NCI-H128 (cell line): ENCODE measurements around the gene PLEKHA7.
"Not testable (repeated sequence)": the region's sequence is repeated elsewhere in the genome, so short reads cannot be mapped to it uniquely, and the experiment has no call there.

ENCODE experiments used
- DNase-seq: peaks from one replicate; lab custom pipeline; 2025; ENCODE audit not compliant: unreplicated experiment; lab: John Stamatoyannopoulos, UW

PLEKHA7 gene

DNA sequence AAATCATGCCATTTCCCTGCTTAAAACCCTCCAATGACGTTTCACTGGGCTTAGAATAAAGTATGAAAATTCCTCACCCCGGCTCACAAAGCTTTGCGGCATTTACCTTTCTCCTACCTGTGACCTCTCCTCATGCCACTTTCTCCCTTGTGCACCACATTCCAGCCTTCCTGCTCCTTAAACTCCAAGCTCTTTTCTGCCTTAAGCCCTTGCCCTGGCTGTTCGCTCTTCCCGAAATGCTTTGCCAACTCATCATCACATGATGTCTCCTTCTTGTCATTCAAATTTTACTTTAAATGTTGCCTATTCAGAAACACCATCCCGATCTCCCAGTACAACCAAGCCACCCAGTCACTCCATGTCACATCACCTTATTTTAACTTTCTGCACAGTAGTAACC, 2.0 kb downstream of the PLEKHA7 start:
- DNase-seq: no peak

DNA sequence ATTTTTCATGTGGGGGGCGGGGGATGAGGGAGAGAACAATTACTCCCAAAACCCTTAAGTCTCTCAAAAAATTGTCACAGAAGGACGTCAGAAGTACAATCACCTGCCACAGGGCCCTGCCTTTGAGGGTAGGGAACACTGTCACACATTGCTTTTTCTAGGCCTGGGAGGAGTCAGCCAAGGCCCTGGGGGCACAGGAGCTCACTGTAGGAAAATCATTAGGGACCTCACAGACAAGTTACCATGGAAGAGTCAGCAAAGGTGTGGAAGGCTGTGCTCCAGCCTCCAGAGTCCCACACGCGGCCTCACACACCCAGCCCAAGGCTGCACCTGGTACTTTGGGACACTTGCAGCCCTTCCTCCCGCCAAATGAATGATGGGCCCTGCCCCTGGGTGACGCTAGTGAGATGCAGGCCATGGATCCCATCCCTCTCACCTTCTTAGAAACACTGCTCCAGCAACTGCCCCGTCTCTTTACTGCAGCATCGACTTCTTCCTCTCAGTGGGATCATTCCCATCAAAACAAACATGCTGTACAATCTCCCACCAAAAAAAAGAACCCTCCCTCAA, 3.3 kb downstream of the PLEKHA7 start:
- no peak for DNase-seq

DNA sequence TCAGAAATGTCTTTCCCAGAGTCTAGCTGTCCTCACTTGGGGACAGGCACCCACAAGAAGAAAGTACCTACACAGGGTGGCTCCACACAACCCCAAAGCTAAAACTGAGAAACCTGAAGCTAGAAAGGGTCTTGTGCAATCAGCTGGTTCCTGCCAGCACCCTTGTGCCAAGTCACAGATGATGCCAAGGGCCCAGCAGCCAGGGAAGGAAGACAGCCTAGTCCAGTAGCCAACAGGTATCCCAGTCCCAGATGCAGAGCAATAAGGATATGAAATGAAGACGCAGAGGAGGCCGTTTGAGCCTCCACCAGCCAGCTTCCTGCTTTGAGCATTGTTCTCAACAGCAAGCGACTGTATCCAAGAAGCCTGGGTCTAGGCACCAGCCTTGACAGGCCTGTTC, 6.1 kb downstream of the PLEKHA7 start:
- DNase-seq: no peak

DNA sequence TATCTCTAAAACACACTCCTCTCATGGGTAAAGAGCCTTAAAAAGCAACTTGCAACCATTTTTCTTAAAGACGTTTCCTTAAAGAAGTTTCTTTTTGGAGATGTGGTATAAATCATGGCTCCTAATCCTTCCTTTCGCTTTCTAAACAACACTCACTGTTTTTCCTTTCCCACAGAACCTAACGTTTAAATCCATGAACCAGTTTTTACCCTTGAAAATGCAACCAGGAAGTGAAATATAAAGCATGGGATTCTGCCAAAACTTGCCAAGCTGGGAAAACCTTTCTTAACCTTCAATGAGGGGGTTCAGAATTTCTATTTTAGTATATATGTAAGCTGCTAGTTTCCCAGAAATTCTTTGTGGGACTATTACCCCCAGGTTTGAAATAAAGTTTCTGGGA, 8.6 kb downstream of the PLEKHA7 start:
- no peak for DNase-seq

DNA sequence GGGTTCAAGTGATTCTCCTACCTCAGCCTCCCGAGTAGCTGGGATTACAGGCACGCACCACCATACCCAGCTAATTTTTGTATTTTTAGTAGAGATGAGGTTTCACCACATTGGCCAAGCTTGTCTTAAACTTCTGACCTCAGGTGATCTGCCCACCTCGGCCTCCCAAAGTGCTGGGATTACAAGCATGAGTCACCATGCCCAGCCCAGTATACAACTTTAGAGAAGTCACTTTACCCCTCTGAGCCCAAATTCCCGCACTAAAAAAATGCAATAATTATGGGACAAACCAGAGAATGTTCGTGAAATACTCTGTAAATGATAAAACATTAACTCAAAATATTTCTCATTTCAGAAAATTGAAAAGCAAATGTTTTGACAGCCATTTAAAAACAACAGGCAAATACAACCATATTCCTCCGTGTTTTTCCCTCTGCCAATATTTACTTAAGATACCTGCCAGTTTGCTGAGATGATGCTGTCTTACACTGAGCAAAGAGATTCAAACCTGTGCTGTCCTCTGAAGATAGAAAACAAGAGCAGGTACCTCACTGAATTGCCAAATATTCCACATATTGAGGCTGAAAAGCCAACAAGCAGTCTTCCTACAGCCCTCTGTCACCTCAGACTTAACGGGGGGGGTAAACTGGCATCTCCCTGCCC, 9.6 kb downstream of the PLEKHA7 start:
- DNase-seq: no peak

DNA sequence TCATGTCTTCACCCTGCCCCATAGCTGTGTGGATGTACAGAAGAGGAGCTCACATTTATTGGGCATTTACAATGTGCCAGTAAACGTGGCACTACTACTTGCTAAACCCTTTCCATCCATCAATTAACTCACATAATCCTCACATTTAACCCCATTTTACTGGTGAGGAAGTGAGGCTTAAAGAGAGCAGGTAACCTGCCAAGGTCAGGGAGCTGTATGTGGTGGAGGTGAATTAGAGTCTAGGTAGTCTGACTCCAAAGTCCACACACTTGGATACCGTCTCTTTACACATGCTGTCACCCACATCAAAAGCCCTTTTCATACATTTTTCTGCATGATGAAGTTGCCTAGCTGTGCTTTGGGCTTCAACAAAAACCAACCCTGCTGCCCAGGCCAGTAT, 10.8 kb downstream of the PLEKHA7 start:
- DNase-seq: no peak

DNA sequence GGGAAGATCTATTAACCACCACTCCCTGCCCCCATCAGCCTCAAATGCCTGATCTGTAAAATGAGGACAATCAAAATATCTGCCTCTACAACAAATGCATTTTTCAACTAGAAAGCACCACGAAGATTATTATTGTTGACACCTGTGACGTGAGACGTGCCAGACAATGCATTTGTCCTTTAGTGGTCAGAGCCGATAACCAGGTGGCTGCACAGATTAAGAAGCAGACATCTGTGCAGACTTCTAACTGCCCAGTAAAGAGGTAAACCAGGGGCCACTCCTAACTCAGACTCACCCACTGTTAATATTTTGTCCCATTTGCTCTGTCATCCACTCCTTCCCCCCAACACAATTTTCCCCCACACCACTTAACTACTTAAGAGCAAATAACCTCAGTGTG, 11.7 kb downstream of the PLEKHA7 start:
- no peak for DNase-seq

DNA sequence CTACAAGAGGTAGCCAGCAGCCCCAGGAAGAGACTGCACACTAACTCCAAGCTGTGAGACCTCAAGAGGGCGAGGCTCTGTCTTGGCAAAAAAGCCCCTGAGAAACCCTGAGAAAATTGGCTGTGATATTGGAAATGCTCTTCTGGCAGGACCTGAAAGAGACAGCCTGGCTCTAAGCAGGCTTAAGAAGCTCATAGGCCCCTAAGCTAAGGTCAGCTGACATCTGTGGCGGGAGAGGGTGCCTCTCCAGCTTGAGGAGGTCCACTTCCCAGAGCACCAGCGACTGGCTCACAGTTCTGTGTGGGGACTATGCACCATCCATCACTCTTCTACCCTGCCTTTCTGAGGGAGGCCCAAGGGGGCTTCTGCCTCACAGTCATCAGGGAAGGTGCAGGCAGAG, 12.4 kb downstream of the PLEKHA7 start:
- DNase-seq: no peak

DNA sequence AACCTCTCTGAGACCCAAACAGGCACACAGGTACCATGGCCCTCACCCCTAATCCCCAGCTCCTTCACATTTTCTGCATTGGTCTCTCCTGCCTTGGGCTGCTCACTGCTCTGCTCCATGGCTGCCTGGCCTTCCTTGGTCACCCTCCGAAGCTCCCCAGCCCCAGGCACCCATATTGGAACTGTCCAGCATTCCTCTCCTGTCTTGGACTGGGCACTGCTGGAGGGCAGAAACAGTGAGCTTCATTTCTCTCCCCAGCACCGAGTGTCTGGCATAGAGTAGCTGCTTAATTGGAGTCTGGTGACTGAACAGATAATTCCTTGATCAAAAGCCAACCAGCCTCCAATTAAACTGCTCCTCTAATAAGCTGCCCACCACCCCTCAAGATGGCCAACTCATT, 13.2 kb downstream of the PLEKHA7 start:
- DNase-seq: no peak

DNA sequence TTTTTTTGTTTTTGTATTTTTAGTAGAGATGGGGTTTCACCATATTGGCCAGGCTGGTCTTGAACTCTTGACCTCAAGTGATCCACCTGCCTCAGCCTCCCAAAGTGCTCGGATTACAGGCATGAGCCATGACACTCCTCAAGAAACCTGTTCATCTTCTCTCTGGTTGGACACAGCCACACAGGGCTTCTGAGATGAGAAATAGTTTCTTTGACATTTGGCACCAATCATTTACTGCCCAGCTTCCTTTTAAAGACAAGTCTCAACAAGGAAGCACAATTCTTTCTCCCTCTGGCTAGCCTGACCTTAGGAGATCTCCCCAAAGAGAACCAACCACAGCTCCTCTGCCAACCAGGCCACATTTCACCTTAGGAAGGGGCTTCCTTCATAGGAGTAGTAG, 14.0 kb downstream of the PLEKHA7 start:
- not testable (repeated sequence) for DNase-seq

DNA sequence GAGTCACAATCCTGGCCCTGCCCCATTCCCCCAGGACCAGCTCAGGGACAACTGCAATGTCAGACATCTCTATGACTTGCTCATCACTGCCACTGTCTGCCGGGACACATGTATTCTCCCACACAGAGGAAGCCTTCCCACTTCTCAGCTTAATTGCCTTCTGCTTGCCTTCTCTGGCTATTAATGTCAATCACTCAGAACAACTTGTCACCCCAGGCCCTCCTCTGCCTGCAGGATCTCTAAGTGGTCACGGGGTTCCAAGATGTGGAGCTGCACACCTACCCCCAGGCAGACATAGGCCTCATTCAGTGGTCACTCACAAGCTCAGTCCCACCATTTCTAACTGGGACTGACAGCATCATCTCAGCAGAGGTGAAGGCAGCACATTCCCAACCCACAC, 15.1 kb downstream of the PLEKHA7 start:
- no peak for DNase-seq

DNA sequence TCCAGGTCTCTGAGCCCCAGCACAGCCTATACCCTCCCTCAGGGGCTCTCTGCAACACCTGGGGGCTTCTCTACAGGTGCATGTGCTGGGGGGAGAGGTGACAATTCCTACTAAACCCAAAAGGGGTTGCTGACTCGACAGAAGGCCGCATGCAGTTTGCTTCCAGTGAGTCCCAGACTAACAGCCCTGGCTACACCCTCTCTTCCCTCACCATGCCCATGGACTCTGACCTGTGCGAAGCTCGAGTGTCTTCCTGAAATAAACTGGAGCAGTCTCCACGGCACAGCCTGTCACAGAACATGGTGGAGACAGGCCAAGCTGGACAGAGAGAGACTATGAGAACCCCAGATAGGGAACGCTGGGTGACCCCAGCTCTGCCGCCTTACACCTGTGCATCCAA, 16.6 kb downstream of the PLEKHA7 start:
- no peak for DNase-seq

DNA sequence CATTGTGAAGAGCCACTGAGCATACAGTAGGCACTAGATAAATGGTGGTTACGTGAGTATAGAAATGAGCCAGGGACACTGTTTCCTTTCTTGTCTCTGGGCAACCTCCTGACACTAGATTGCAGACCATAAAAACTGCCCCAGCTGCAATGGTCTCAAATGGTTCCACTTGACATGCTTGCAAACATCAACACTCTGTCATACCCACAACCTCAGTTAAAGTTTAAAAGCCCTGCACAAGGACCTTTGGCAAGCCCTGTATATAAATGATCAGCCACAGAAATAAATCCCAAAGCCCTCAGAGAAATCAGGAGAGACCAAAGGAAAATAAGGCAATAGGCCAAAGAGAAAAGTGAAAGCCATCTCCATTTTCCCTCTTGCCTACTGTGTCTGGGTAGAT, 20.7 kb downstream of the PLEKHA7 start:
- no peak for DNase-seq

DNA sequence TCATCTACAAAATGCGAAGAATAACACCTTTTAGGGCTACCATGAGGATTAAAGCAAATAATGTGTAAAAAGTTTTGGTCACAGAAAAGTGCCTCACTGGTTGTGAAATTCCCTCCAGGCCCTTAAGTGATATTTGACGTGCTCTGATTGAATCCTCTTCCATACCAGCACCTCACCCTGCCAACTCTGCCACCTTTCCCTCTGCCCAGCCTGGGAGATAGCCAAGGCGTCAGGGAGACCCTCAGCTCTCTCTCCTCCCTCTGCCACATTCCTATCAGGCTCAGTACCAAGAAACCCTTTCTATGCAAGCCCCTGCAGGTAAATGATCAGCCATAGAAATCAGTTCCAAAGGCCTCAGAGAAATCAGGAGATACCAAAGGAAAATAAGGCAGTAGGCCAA, 21.4 kb downstream of the PLEKHA7 start:
- no peak for DNase-seq

DNA sequence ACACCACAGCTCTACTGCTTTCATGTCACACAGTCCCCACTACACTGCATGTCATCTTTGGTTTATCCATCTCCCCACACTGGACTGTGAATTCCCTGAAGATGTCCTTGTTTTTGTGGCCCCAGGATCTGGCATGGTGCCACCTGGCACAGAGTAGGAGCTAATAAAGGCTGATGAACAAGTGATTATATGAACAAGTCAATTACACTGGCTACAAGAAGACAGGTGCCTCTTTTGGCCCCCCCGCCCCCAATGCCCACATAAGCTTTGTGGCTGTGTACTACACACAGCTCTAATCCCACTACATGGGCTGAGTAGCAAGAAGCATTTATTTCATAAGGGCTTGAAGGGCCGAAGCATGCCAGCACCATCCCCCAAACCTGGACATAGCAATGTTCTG, 24.7 kb downstream of the PLEKHA7 start:
- no peak for DNase-seq

DNA sequence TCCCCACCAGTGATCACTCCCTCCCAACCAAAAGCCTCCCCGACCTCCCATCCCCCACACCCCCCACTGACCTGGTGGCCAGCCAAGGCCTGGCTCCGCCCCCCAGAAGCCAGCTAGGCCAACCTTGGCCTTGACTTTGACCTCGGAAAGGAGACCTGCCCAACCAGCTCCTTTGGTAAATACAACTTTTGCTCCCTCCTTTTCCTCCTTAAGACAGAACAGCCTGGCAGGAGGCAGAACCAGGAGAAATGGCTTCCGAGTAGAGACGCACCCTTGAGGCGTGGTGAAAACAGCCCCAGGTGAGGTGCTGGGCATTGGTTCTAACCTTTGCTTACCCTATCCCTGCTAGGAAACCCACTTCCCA, 27.0 kb downstream of the PLEKHA7 start:
- DNase-seq: no peak

DNA sequence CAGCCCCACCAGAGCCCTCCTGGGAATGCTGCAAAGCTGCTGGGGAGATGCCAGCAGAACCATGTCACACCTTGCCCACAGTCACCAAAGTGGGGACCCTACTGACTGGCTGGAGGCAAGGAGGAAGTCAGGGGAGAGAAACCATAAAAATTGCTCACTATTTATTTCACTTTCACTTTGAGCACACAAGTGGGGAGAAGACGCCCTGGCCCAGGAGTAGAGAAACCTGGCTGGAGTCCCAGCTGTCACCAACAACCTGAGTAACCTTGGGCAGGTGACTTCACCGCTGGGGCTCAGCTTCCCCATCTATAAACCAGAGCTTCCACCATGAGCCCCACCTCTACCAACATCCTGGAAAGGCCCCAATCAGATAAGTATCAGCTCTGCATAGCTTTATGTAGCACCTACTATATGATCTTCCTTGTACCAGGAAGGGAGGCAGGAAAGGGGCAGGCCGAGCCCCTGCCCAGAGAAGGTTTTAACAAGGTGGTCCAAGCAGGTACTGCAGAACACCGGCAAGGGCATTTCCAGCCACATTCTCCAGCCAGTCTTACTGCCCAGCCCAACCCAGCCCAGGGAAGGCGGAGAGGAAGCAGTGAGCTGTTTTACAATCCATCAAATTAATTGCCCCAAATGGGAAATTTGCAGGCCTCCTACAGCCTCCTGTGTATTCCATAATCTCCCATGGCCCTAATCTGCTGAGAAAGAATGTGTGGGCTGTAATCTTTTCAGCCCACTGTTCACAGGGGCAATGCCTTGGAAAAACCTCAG, 27.6 kb downstream of the PLEKHA7 start:
- DNase-seq: no peak

DNA sequence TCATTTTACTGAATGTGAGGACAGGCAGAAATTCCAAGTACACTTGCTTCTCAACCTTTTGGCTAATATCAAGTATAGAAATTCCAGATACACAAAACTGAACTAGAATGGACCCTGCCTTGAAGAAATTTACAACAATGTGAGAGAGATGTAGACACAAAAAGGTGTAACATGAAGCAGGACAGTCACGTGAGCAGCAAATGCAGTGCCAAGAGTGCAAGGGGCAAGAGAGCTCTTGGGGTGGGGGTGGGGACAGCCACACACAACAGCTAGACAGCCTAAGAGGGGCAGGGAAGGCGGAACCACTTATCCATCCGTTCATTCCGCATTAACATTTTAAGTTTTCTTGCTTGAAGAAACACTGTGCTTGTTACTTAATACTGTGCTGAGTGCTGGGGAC, 28.9 kb downstream of the PLEKHA7 start:
- DNase-seq: no peak

DNA sequence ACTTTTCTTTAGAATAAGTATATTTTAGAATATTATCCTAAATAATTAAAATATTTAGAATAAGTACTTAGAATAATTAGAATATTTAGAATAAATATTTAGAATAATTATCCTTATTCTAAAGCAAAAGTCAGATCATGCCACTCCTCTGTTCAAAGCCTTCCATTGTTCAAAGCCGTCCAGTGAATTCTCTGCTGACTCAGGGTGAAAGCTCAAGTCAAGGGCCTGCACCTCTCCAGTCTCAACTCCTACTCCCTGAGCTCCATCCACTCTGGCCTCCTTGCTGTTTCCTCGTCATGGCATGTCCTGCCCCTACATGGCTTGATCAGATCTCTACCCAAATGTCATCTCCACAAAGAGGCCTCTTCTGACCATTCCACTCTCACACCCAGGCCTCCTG, 30.0 kb downstream of the PLEKHA7 start:
- DNase-seq: no peak

DNA sequence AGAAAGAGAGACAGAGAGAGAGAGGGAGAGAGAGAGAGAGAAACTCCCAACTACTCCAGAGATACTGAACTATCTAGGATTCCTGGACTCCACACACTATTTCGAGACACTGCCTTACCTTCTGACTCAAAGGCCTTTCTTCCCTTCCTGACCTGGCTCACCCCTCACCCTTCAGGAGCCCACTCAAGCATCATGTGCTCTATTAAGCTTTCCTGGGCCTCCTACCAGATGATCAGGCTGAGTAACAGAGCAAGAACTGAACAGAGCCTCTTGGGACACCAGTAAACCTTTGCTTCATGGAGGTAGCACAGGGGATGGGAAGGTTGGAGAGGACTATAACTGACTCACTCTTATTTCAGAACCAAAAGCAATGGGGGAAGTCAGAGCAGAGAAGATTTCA, 31.4 kb downstream of the PLEKHA7 start:
- DNase-seq: no peak

DNA sequence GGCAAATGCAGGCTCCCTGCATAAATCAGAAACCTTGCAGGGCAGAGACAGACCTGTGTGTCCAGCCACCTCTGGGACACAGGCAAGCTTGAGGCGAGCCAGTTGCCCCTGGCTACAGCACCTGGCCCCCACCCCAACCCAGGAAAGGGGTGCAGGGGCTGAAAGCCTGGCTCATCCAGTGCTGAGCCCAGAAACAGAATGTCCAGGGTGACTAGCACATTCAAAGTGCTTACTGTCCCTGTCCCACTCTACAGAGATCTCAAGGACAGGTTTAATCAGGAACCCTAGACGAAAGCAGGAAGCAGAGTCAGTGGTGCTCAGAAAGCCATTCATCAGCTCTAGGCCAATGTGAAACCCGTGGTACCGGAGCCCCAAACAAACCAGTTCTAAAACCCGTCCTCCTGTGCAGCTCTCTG, 31.9 kb downstream of the PLEKHA7 start:
- no peak for DNase-seq

DNA sequence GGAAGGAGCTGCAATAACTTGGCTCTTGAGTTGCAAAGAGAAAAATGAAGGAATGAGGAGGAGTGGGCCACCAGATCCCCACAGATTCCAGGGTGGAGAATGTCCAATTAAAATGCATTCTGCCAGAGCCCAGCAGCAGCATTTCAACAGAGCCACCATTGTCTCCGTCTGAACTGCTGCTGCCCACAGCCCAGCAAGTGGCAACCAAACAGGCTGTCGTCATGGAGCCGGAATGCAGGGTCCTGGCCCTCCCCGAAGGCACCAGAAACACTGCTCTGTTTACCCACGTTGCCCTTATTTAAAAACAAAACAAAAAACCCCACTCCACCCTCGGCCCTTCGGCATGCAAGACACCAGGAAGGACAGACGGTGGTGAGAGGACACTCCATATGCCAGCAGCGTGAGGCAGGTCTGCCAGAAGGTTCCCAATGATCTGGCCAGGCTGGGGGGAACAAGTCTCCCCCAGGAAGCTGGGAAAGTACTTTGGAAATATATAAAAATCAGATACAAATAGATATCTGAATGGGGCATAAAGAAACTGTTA, 32.5 kb downstream of the PLEKHA7 start:
- no peak for DNase-seq
